Neural progenitor cell (in vitro differentiated cells): ENCODE measurements around the gene TNRC18. TPM values are rescaled to one million over a fixed set of nuclear protein-coding genes. Genes with fewer than 3 reads are reported as not detected.
"Not testable (repeated sequence)": the region's sequence is repeated elsewhere in the genome, so short reads cannot be mapped to it uniquely, and the experiment has no call there.

ENCODE experiments used
- DNase-seq: peaks from one replicate; pipeline ENCODE4 v3.0.0-alpha.2; 2016; ENCODE audit warnings: low spot score
- H2AFZ ChIP-seq: fragments of 200-600 bp; sonication (generic); replicated peaks from 2 replicates; pipeline ENCODE4 v1.6.1; 2016; ENCODE audit warnings: antibody characterized with exemption
- H3F3A ChIP-seq: fragments of 200-600 bp; sonication (generic); 2 replicates; pipeline ENCODE4 v1.6.1; 2016; ENCODE audit warnings: antibody characterized with exemption, low read depth
- H3K27ac ChIP-seq: fragments of 200-600 bp; sonication (generic); 2 replicates; pipeline ENCODE4 v1.5.1; 2016; ENCODE audit warnings: mild to moderate bottlenecking
- H3K27me3 ChIP-seq: fragments of 200-600 bp; sonication (generic); 2 replicates; pipeline ENCODE4 v1.6.1; 2016; ENCODE audit warnings: mild to moderate bottlenecking, moderate library complexity
- H3K36me3 ChIP-seq: fragments of 200-600 bp; sonication (generic); 2 replicates; pipeline ENCODE4 v1.5.1; 2016
- H3K4me1 ChIP-seq: fragments of 200-600 bp; sonication (generic); 2 replicates; pipeline ENCODE4 v1.6.1; 2016; ENCODE audit warnings: mixed run types
- H3K4me2 ChIP-seq: fragments of 200-600 bp; sonication (generic); 2 replicates; pipeline ENCODE4 v1.6.1; 2016
- H3K4me3 ChIP-seq: fragments of 200-600 bp; sonication (generic); 2 replicates; pipeline ENCODE4 v1.5.1; 2016
- H3K79me2 ChIP-seq: fragments of 200-600 bp; sonication (generic); 2 replicates; pipeline ENCODE4 v1.6.1; 2016; ENCODE audit warnings: low read depth
- H3K9ac ChIP-seq: fragments of 200-600 bp; sonication (generic); 2 replicates; pipeline ENCODE4 v1.6.1; 2016
- H3K9me3 ChIP-seq: fragments of 200-600 bp; sonication (generic); 2 replicates; pipeline ENCODE4 v1.5.1; 2016; ENCODE audit warnings: low read depth
- H4K20me1 ChIP-seq: fragments of 200-600 bp; sonication (generic); 2 replicates; pipeline ENCODE4 v1.6.1; 2016; ENCODE audit warnings: low read depth
- H3K27ac Mint-ChIP-seq: 3 replicates; pipeline ENCODE4 v1.8.0; 2021; ENCODE audit warnings: mixed read lengths
- H3K27me3 Mint-ChIP-seq: 2 replicates; pipeline ENCODE4 v1.8.0; 2022; ENCODE audit warnings: low read depth, mild to moderate bottlenecking, inconsistent platforms, moderate library complexity, mixed read lengths; ENCODE audit not compliant: insufficient read depth
- H3K36me3 Mint-ChIP-seq: 3 replicates; pipeline ENCODE4 v1.8.0; 2021; ENCODE audit warnings: mixed read lengths
- H3K4me1 Mint-ChIP-seq: 3 replicates; pipeline ENCODE4 v1.8.0; 2021; ENCODE audit warnings: mixed read lengths
- H3K4me3 Mint-ChIP-seq: 3 replicates; pipeline ENCODE4 v1.8.0; 2021; ENCODE audit warnings: mild to moderate bottlenecking, moderate library complexity, mixed read lengths
- H3K9me3 Mint-ChIP-seq: 3 replicates; pipeline ENCODE4 v1.8.0; 2020; ENCODE audit warnings: mixed read lengths
- EZH2 ChIP-seq: fragments of 200-600 bp; sonication (generic); IDR thresholded peaks from 2 replicates; pipeline ENCODE4 v1.6.1; 2017; ENCODE audit warnings: antibody characterized with exemption, mild to moderate bottlenecking, moderate library complexity
- EZH2phosphoT487 ChIP-seq: fragments of 200-600 bp; sonication (generic); IDR thresholded peaks from 2 replicates; pipeline ENCODE4 v1.6.1; 2017; ENCODE audit warnings: antibody characterized with exemption
- total RNA-seq: library from RNA; depleted of rRNA; stranded (reverse); fragments of >200 nt; gene quantifications from 2 replicates; pipeline ENCODE4 v1.2.3, GENCODE V29; 2015; ENCODE audit warnings: low replicate concordance
- TF ChIP-seq, protein P1 (sequence below): fragments of 200-600 bp; sonication (generic); IDR thresholded peaks from 2 replicates; pipeline ENCODE4 v1.5.1; 2017; ENCODE audit warnings: antibody characterized with exemption, mild to moderate bottlenecking

The TNRC18 gene
- total RNA-seq, 1 donor from 2014 or later = 16.1 TPM

DNA sequence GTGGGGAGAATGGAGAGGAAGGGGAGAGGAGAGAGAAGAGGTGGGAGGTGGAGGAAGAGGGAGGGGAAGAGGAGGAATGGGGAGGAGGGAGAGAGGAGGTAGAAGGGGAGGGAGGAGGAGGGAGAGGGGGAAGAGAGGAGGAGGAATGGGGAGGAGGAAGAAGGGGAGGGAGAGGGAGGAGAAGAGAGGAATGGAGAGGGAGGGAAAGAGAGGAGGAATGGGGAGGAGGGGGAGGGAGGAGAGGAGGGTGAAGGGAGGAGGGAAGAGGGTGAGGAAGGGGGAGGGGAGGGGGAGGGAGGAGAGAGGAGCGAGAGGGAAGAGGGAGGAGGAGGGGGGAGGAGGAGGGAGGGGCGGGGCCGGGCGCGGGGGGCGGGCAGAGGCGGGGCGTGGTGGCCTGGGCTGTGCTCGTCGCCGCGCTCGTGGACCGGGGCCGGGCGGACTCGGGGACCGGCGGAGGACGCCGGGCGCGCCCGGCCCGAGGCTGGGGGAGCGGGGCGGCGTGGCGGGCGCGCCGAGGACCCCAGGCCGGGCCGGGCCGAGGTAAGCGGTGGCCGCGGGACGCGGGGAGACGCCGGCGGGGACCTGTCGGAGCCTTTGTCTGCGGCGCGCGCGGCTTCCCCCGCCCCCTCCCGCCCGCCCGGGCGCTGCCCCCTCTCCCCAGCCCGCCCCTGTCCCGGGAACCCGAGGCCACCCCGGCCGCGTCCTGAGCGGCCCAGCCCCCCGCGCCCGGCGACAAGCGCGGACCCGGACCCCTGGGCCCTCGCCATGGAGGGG is 140.9 kb downstream of the TNRC18 start, which contains the start of gene SLC29A4:
Gene SLC29A4, plus strand, starts transcription at position 401 of the 774 bp plus-strand sequence. CDS start 4,874 bp downstream, outside the sequence.
- no peaks in the 10 kb centered on the region for H3K79me2 ChIP-seq
- Mint-ChIP-seq H3K4me1 (peaks cover 7% of the 10 kb centered on the region), H3K27me3 (no peaks in the 10 kb centered on the region), H3K9me3 (peaks cover 2% of the 10 kb centered on the region), H3K4me3 (peak within 1 kb of the TSS; percentile 78), H3K27ac (no peak within 1 kb of the TSS), H3K36me3 (no peaks in the 10 kb centered on the region)
- no peak within 1 kb of the TSS for H3K9ac ChIP-seq
- H3K4me3 ChIP-seq = peak within 1 kb of the TSS; percentile 67
- peaks cover 4% of the 10 kb centered on the region for H3F3A ChIP-seq
- peaks cover 25% of the 10 kb centered on the region for H4K20me1 ChIP-seq
- no peak within 1 kb of the TSS for H3K27ac ChIP-seq
- H3K4me1 ChIP-seq = no peaks in the 10 kb centered on the region
- peaks cover 29% of the 10 kb centered on the region for H3K27me3 ChIP-seq
- peak within 1 kb of the TSS; percentile 94 for H3K4me2 ChIP-seq
- H2AFZ ChIP-seq = no peak within 1 kb of the TSS
- no peaks in the 10 kb centered on the region for H3K36me3 ChIP-seq
- H3K9me3 ChIP-seq = no peaks in the 10 kb centered on the region
- TF ChIP-seq EZH2 (no peak), EZH2phosphoT487 (no peak)
- TF ChIP-seq, protein P1, sequence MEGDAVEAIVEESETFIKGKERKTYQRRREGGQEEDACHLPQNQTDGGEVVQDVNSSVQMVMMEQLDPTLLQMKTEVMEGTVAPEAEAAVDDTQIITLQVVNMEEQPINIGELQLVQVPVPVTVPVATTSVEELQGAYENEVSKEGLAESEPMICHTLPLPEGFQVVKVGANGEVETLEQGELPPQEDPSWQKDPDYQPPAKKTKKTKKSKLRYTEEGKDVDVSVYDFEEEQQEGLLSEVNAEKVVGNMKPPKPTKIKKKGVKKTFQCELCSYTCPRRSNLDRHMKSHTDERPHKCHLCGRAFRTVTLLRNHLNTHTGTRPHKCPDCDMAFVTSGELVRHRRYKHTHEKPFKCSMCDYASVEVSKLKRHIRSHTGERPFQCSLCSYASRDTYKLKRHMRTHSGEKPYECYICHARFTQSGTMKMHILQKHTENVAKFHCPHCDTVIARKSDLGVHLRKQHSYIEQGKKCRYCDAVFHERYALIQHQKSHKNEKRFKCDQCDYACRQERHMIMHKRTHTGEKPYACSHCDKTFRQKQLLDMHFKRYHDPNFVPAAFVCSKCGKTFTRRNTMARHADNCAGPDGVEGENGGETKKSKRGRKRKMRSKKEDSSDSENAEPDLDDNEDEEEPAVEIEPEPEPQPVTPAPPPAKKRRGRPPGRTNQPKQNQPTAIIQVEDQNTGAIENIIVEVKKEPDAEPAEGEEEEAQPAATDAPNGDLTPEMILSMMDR = no peak
- peak; percentile 62 for DNase-seq

DNA sequence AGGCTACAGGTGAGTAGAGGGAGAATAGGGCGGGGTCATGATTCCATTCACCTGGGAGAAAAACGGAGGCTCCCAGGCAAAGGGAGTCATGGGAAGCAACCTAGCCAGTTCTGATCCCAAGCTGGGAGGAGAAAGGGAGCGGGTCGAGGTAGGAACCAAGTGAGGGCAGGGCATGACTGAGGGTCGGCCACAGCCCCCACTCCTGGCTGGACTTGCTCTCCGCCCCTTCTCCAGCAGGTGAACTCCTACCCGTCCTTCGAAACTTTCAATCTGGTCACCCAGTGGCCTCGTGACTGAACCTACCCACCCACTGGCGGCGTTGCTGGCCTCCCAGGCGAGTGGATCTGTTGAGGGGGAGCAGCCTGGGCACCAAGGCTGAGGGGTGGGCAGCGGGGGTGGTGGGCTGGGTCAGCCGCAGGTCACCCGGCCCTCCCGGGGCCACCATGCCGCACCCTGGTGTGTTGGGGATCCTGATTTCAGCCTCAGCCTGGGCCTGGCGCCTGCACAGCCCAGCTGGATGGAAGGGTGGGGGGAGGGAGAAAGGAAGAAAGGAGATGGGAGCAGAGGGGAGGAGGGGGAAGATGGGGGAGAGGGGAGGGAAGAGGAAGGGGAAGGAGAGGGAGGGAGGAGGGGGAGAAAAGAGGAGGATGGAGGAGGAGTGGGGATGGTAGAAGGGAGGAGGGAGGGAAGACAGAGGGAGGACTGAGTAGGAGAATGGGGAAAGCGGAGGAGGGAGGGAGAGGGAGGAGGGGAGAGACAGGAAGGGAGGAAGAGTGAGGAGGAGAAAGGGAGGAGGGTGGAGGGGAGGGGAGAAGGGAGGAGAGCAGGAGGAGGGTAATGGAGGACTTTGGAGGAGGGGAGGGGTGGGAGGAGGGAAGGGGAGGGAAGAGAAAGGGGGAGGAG is 141.8 kb downstream of the TNRC18 start:
- Histone ChIP-seq H4K20me1 (peaks cover 25% of the 10 kb centered on the region), H3K27me3 (peaks cover 29% of the 10 kb centered on the region)
- H3K36me3 ChIP-seq, H3K9me3 ChIP-seq, DNase-seq, H2AFZ ChIP-seq, H3K4me3 ChIP-seq, H3K4me1 Mint-ChIP-seq, H3K27ac Mint-ChIP-seq, H3K27ac ChIP-seq, H3K27me3 Mint-ChIP-seq, H3F3A ChIP-seq, H3K9me3 Mint-ChIP-seq, H3K79me2 ChIP-seq, H3K4me2 ChIP-seq, H3K36me3 Mint-ChIP-seq, H3K4me1 ChIP-seq, H3K9ac ChIP-seq: not testable (repeated sequence)
- peak overlapping the region; percentile 75 for H3K4me3 Mint-ChIP-seq

GRCh38 chr7:5279734-5280133 is 143.9 kb downstream of the TNRC18 start:
- H3K4me1 Mint-ChIP-seq = peaks cover 7% of the 10 kb centered on the region
- no peak overlapping the region for H3K27ac ChIP-seq
- H3K36me3 Mint-ChIP-seq = no peaks in the 10 kb centered on the region
- H3K4me2 ChIP-seq = no peak overlapping the region
- H3K9me3 Mint-ChIP-seq = no peaks in the 10 kb centered on the region
- H3K27ac Mint-ChIP-seq = peak overlapping the region; percentile 31
- DNase-seq = no peak
- no peak overlapping the region for H3K4me3 Mint-ChIP-seq
- peaks cover 3% of the 10 kb centered on the region for H3F3A ChIP-seq
- no peak overlapping the region for H3K4me3 ChIP-seq
- H4K20me1 ChIP-seq = peaks cover 12% of the 10 kb centered on the region
- H3K36me3 ChIP-seq = no peaks in the 10 kb centered on the region
- H3K79me2 ChIP-seq = no peaks in the 10 kb centered on the region
- no peaks in the 10 kb centered on the region for H3K4me1 ChIP-seq
- H3K27me3 ChIP-seq = peaks cover 28% of the 10 kb centered on the region
- H3K9ac ChIP-seq = no peak overlapping the region
- no peaks in the 10 kb centered on the region for H3K9me3 ChIP-seq
- TF ChIP-seq EZH2phosphoT487 (no peak), EZH2 (no peak)
- TF ChIP-seq, protein P1 = no peak
- H2AFZ ChIP-seq = no peak overlapping the region
- H3K27me3 Mint-ChIP-seq = peaks cover 4% of the 10 kb centered on the region
